ENCODE results near the gene FYB1. TPM values are rescaled to one million over a fixed set of nuclear protein-coding genes. Genes with fewer than 3 reads are reported as not detected.

Gene FYB1
- total RNA-seq, 1 donor from 2014 or later: not detected

GRCh38 chr5:39100301-39100850 is 119.0 kb downstream of the FYB1 start:
- Mint-ChIP-seq H3K27me3 (ENCODE audit: unreplicated experiment) (no peaks in the 10 kb centered on the region), H3K9me3 (ENCODE audit: unreplicated experiment) (no peaks in the 10 kb centered on the region), H3K36me3 (ENCODE audit: unreplicated experiment) (no peaks in the 10 kb centered on the region), H3K4me1 (ENCODE audit: low read depth, unreplicated experiment) (peaks cover 9% of the 10 kb centered on the region), H3K27ac (ENCODE audit: unreplicated experiment) (no peak overlapping the region), H3K4me3 (ENCODE audit: unreplicated experiment) (no peak overlapping the region)
- DNase-seq: no peak
- TF ChIP-seq CTCF (IDR thresholded peaks at IDR 0.05; ENCODE audit: partially characterized antibody, unreplicated experiment): no peak

GRCh38 chr5:39099831-39100230 is 119.5 kb downstream of the FYB1 start:
- DNase-seq: no peak
- Mint-ChIP-seq H3K36me3 (ENCODE audit: unreplicated experiment) (no peaks in the 10 kb centered on the region), H3K27ac (ENCODE audit: unreplicated experiment) (no peak overlapping the region), H3K4me1 (ENCODE audit: low read depth, unreplicated experiment) (peaks cover 9% of the 10 kb centered on the region), H3K4me3 (ENCODE audit: unreplicated experiment) (no peak overlapping the region), H3K9me3 (ENCODE audit: unreplicated experiment) (no peaks in the 10 kb centered on the region), H3K27me3 (ENCODE audit: unreplicated experiment) (no peaks in the 10 kb centered on the region)
- no peak for TF ChIP-seq CTCF (IDR thresholded peaks at IDR 0.05; ENCODE audit: partially characterized antibody, unreplicated experiment)

- no peak for TF ChIP-seq CTCF (IDR thresholded peaks at IDR 0.05; ENCODE audit: partially characterized antibody, unreplicated experiment)
- no peak for DNase-seq
- Mint-ChIP-seq H3K4me3 (ENCODE audit: unreplicated experiment) (no peak overlapping the region), H3K36me3 (ENCODE audit: unreplicated experiment) (peaks cover 5% of the 10 kb centered on the region), H3K27me3 (ENCODE audit: unreplicated experiment) (no peaks in the 10 kb centered on the region), H3K27ac (ENCODE audit: unreplicated experiment) (no peak overlapping the region), H3K9me3 (ENCODE audit: unreplicated experiment) (no peaks in the 10 kb centered on the region), H3K4me1 (ENCODE audit: low read depth, unreplicated experiment) (no peaks in the 10 kb centered on the region)
Observed at GRCh38 chr5:39093352-39093751, 126.0 kb downstream of the FYB1 start.

GRCh38 chr5:39092581-39093351 is 126.6 kb downstream of the FYB1 start:
- H3K4me1 Mint-ChIP-seq (ENCODE audit: low read depth, unreplicated experiment): no peaks in the 10 kb centered on the region
- H3K36me3 Mint-ChIP-seq (ENCODE audit: unreplicated experiment): peaks cover 5% of the 10 kb centered on the region
- H3K27ac Mint-ChIP-seq (ENCODE audit: unreplicated experiment): no peak overlapping the region
- no peak for TF ChIP-seq CTCF (IDR thresholded peaks at IDR 0.05; ENCODE audit: partially characterized antibody, unreplicated experiment)
- no peak overlapping the region for H3K4me3 Mint-ChIP-seq (ENCODE audit: unreplicated experiment)
- no peak for DNase-seq
- no peaks in the 10 kb centered on the region for H3K27me3 Mint-ChIP-seq (ENCODE audit: unreplicated experiment)
- no peaks in the 10 kb centered on the region for H3K9me3 Mint-ChIP-seq (ENCODE audit: unreplicated experiment)

- no peak for TF ChIP-seq CTCF (IDR thresholded peaks at IDR 0.05; ENCODE audit: partially characterized antibody, unreplicated experiment)
- Mint-ChIP-seq H3K4me1 (ENCODE audit: low read depth, unreplicated experiment) (no peaks in the 10 kb centered on the region), H3K9me3 (ENCODE audit: unreplicated experiment) (no peaks in the 10 kb centered on the region), H3K27ac (ENCODE audit: unreplicated experiment) (no peak overlapping the region), H3K36me3 (ENCODE audit: unreplicated experiment) (peaks cover 5% of the 10 kb centered on the region), H3K27me3 (ENCODE audit: unreplicated experiment) (no peaks in the 10 kb centered on the region), H3K4me3 (ENCODE audit: unreplicated experiment) (no peak overlapping the region)
- no peak for DNase-seq
Observed at GRCh38 chr5:39091940-39092580, 127.3 kb downstream of the FYB1 start.

Data from glutamatergic neuron (in vitro differentiated cells).